ENCODE data around the gene SFRP2.

DNA sequence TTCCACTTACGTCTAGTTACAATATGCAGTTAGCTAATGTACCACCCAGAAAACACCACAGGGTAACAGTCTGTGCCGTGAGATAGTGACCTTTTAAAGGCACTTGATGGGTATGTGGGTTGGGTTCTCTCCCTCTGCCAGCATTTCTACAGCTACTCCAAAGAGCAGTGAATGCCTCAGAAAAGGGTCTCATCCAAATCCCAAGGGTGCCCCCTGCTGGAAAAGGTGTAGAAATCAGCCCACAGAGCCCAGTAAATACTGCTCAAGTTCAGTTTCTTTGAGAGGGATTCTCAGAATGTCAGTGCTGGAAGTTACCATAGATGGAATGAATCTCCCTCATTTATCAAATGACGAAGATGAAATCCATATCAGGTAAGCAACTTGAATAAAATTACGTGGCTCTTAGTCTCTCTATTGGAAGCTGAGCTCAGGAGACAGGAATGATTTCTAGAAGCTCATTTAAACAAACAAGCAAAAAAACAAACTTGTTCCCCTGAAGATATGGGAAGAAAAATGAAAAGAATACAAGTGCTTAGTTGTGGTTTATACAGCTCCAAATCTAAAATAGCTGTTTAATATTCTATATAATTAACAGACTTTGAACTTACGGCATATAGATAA is 38.6 kb downstream of the SFRP2 start:
- TF ChIP-seq, protein P1, sequence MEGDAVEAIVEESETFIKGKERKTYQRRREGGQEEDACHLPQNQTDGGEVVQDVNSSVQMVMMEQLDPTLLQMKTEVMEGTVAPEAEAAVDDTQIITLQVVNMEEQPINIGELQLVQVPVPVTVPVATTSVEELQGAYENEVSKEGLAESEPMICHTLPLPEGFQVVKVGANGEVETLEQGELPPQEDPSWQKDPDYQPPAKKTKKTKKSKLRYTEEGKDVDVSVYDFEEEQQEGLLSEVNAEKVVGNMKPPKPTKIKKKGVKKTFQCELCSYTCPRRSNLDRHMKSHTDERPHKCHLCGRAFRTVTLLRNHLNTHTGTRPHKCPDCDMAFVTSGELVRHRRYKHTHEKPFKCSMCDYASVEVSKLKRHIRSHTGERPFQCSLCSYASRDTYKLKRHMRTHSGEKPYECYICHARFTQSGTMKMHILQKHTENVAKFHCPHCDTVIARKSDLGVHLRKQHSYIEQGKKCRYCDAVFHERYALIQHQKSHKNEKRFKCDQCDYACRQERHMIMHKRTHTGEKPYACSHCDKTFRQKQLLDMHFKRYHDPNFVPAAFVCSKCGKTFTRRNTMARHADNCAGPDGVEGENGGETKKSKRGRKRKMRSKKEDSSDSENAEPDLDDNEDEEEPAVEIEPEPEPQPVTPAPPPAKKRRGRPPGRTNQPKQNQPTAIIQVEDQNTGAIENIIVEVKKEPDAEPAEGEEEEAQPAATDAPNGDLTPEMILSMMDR (conservative IDR thresholded peaks at IDR 0.05; ENCODE audit: low read depth, low read length), result peak; percentile 69
- no peak for TF ChIP-seq POLR2A (IDR thresholded peaks at IDR 0.05; ENCODE audit: low read depth, low read length)
- peak; percentile 63 for TF ChIP-seq RAD21 (IDR thresholded peaks at IDR 0.05; ENCODE audit: low read length)
- no peak for TF ChIP-seq MAFK (IDR thresholded peaks at IDR 0.05; ENCODE audit: low read depth, low read length)
- TF ChIP-seq RCOR1 (IDR thresholded peaks at IDR 0.05; ENCODE audit: insufficient replicate concordance, low read length), result no peak
- TF ChIP-seq CEBPB (IDR thresholded peaks at IDR 0.05; ENCODE audit: low read depth, low read length), result no peak
- TF ChIP-seq SMC3 (IDR thresholded peaks at IDR 0.05; ENCODE audit: low read depth, low read length), result peak; percentile 27; the same call in 1 of the 2 replicates
- TF ChIP-seq NFE2L2 (IDR thresholded peaks at IDR 0.05; ENCODE audit: low read depth, low read length), result no peak
- no peak for TF ChIP-seq BHLHE40 (IDR thresholded peaks at IDR 0.05; ENCODE audit: low read depth, low read length)
- TF ChIP-seq RFX5 (IDR thresholded peaks at IDR 0.05; ENCODE audit: low read depth, low read length), result no peak
- TF ChIP-seq USF2 (IDR thresholded peaks at IDR 0.05; ENCODE audit: low read depth, low read length), result no peak
- TF ChIP-seq MAZ (IDR thresholded peaks at IDR 0.05; ENCODE audit: borderline replicate concordance, low read depth, low read length), result no peak
- no peak for TF ChIP-seq MXI1 (IDR thresholded peaks at IDR 0.05; ENCODE audit: borderline replicate concordance, low read depth, low read length)
